H1 (cell line): ENCODE measurements around the gene PTDSS2. TPM values are rescaled to one million over a fixed set of nuclear protein-coding genes. Genes with fewer than 3 reads are reported as not detected.

ENCODE experiments used
- BRCA1 ChIP-seq: IDR thresholded peaks from 2 replicates; pipeline ENCODE4 v1.6.1; 2012; ENCODE audit warnings: low read depth, low read length, improper control_type of control experiment
- SIX5 ChIP-seq: IDR thresholded peaks from 2 replicates; pipeline ENCODE4 v1.6.1; 2011; ENCODE audit warnings: mild to moderate bottlenecking, low read depth, low read length
- polyA plus RNA-seq, 7 experiments: library from polyadenylated mRNA; depleted of rRNA in 3 of 7; stranded (reverse) in 5 of 7; unstranded in 2 of 7; fragments of >200 nt in 5 of 7; fragments of 200-250 nt in 2 of 7; gene quantifications; 1 replicate in 5 of 7; 2 replicates in 1 of 7; 4 replicates in 1 of 7; pipeline versions ENCODE4 v1.2.1 to v1.2.3, GENCODE V29; 2011 to 2013; ENCODE audit warnings: missing spikeins in 2 of 7, mixed read lengths in 2 of 7
- total RNA-seq: library from RNA; stranded (reverse); fragmentation: NEBNext Ultra II Directional; extraction: Animal tissue kit (Norgen Biotek cat#: 25700); gene quantifications from 2 replicates; pipeline ENCODE4 v1.2.1, GENCODE V29; 2021

Gene PTDSS2
- total and polyA plus RNA-seq, 2 of the 8 experiments (the other 6 are each of a cell fraction or from before 2014, with no cell fraction given): 48.7 to 68.2 TPM

GRCh38 chr11:501683-502287 lies 51.7 kb downstream of the PTDSS2 start (continued):
- TF ChIP-seq BRCA1 (no peak), SIX5 (no peak)
